ENCODE measurements around the gene SGO2. TPM values are rescaled to one million over a fixed set of nuclear protein-coding genes. Genes with fewer than 3 reads are reported as not detected.

Gene SGO2, protein sequence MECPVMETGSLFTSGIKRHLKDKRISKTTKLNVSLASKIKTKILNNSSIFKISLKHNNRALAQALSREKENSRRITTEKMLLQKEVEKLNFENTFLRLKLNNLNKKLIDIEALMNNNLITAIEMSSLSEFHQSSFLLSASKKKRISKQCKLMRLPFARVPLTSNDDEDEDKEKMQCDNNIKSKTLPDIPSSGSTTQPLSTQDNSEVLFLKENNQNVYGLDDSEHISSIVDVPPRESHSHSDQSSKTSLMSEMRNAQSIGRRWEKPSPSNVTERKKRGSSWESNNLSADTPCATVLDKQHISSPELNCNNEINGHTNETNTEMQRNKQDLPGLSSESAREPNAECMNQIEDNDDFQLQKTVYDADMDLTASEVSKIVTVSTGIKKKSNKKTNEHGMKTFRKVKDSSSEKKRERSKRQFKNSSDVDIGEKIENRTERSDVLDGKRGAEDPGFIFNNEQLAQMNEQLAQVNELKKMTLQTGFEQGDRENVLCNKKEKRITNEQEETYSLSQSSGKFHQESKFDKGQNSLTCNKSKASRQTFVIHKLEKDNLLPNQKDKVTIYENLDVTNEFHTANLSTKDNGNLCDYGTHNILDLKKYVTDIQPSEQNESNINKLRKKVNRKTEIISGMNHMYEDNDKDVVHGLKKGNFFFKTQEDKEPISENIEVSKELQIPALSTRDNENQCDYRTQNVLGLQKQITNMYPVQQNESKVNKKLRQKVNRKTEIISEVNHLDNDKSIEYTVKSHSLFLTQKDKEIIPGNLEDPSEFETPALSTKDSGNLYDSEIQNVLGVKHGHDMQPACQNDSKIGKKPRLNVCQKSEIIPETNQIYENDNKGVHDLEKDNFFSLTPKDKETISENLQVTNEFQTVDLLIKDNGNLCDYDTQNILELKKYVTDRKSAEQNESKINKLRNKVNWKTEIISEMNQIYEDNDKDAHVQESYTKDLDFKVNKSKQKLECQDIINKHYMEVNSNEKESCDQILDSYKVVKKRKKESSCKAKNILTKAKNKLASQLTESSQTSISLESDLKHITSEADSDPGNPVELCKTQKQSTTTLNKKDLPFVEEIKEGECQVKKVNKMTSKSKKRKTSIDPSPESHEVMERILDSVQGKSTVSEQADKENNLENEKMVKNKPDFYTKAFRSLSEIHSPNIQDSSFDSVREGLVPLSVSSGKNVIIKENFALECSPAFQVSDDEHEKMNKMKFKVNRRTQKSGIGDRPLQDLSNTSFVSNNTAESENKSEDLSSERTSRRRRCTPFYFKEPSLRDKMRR
- 3.5 TPM for polyA plus RNA-seq

DNA sequence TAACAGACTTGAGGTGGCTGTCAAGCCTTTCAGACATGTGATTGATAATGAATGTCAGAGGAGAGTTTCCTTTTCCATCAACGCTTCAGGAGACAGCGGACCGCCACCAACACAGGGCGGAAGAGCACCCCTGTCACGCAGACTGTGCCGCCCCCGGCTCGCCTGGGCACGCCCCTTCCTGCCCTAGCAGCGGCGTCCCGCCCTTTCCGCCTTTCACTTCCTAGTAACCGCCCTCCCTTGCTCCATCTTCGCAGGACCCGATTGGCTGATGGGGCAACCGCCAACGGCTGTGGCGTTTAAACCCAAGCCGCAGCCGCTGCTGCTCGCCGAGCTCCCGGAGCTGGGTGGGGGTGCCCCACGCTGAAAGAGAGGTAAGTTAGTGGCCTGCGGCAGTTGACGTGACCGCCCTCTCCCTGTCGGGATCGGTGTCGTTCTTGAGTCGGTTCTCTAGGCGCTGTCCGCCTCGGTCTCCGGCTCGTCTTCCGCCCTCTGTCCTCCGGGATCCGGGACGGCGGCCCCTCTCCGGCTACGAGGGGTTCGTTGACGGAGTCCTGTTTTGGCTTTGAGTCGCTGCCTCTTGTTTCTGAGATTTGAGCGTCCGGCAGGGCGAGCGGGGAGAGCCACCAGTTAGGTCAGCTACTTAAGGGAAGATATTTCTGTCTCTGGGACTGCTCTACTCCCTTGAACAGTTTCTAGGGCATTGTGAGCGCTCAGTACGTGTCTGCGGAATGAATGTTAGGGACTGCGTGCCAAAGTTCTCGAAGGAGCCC, at the start of gene SGO2:
SGO2 (plus strand) TSS at position 326 of the 770 bp plus-strand sequence. CDS start 6,769 bp downstream, outside the sequence.
- Mint-ChIP-seq H3K27me3 (no peaks in the 10 kb centered on the region), H3K36me3 (no peaks in the 10 kb centered on the region), H3K9me3 (no peaks in the 10 kb centered on the region), H3K4me3 (peak within 1 kb of the TSS; percentile 92 to 98 (median 96)), H3K27ac (peak within 1 kb of the TSS; percentile 55 to 89 (median 68)), H3K4me1 (peaks cover 7 to 14% (median 9%) of the 10 kb centered on the region in 3 donors)

DNA sequence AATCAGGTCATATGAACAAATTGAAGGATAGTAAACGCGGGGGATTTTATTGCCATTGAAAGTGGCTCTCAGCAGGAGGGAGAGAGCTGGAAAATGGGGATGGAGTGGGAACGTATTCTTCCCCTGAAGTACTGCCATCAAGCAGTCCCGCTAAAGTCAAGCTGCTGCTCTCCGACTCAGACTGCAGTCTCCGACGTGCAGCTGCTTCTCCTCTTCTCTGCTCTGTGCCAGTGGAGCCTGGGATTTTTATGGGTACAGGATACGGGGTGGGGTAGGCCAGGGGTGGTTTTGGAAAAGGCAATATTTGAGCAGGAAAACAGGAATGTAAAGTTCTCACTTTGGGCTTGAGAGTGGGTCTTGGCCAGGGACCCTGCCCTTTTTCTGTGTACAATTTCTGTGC, 49.2 kb upstream of the SGO2 start:
- no peak overlapping the region for H3K27ac Mint-ChIP-seq
- peaks cover 4% of the 10 kb centered on the region for H3K36me3 Mint-ChIP-seq
- peaks cover 0 to 4% (median 3%) of the 10 kb centered on the region in 3 donors for H3K4me1 Mint-ChIP-seq
- no peaks in the 10 kb centered on the region for H3K9me3 Mint-ChIP-seq
- H3K27me3 Mint-ChIP-seq = no peaks in the 10 kb centered on the region
- H3K4me3 Mint-ChIP-seq = no peak overlapping the region

DNA sequence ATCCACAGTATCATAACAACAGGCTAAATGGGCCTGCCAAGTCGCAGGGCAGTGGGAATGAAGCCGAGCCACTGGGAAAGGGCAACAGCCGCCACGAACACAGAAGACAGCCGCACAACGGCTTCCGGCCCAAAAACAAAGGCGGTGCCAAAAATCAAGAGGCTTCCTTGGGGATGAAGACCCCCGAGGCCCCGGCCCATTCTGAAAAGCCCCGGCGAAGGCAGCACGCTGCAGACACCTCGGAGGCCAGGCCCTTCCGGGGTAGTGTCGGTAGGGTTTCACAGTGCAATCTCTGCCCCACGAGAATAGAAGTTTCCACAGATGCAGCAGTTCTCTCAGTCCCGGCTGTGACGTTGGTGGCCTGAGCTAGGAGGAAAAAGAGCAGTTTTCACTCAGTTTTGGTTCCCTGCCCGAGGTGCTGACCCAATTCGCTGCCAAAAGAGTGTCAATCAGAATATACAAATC, 48.3 kb upstream of the SGO2 start:
- Mint-ChIP-seq H3K9me3 (no peaks in the 10 kb centered on the region), H3K27me3 (no peaks in the 10 kb centered on the region), H3K4me3 (no peak overlapping the region), H3K4me1 (peaks cover 0 to 4% (median 3%) of the 10 kb centered on the region in 3 donors), H3K36me3 (peaks cover 4% of the 10 kb centered on the region), H3K27ac (no peak overlapping the region)

DNA sequence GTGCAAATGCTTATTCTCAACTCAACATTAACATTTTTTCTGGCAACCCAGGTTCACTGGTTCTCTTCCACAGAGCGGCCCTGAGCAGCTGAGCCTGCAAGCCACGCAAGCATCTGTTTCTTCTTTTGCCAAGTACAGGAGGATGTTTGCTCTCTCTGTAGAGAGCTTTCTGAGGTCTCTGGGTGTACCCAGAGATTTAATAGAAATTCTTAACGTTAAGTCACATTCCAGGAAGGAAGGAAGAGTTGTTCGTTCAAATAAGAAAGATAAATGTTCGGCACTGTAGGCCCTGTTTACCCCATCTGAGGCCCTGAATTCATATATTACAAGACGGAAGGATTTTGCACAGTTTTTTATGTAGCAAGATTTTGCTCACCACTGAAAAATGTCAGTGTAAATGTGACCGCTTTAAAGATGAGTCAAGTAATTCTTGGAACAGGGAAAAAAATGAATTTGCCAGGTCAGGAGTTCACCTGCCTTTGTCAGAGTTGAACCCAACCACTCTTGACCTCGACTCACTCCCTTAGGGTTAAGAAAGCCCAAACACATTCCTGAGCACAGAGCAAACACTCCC, 46.2 kb upstream of the SGO2 start:
- peaks cover 4% of the 10 kb centered on the region for H3K27me3 Mint-ChIP-seq
- peaks cover 4% of the 10 kb centered on the region for H3K36me3 Mint-ChIP-seq
- no peaks in the 10 kb centered on the region for H3K9me3 Mint-ChIP-seq
- no peak overlapping the region for H3K27ac Mint-ChIP-seq
- H3K4me1 Mint-ChIP-seq = peaks cover 0 to 4% (median 3%) of the 10 kb centered on the region in 3 donors
- no peak overlapping the region for H3K4me3 Mint-ChIP-seq

DNA sequence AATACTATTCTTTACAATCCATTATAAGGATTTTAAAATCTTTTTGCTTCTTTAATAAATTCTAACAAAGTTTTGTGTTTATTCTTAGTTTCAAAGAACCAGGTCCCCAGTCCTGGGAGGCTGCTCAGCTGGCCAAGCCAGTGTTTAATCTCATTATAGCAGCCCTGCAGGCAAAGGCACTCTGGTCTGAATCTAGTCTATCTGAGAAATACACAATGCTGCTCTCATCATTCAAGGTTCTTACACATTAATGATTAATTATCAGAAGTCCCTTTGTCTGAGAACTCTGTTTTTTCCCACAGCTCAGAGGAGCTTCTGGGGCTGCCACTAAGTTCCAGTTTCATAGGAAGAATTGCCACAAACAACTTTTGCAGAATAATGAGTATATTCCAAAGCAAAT, 43.8 kb upstream of the SGO2 start:
- Mint-ChIP-seq H3K4me1 (peaks cover 0 to 3% (median 2%) of the 10 kb centered on the region in 3 donors), H3K27me3 (peaks cover 4% of the 10 kb centered on the region), H3K4me3 (peak overlapping the region in 1 of 4 donors; percentile 22), H3K36me3 (no peaks in the 10 kb centered on the region), H3K9me3 (no peaks in the 10 kb centered on the region), H3K27ac (no peak overlapping the region)

DNA sequence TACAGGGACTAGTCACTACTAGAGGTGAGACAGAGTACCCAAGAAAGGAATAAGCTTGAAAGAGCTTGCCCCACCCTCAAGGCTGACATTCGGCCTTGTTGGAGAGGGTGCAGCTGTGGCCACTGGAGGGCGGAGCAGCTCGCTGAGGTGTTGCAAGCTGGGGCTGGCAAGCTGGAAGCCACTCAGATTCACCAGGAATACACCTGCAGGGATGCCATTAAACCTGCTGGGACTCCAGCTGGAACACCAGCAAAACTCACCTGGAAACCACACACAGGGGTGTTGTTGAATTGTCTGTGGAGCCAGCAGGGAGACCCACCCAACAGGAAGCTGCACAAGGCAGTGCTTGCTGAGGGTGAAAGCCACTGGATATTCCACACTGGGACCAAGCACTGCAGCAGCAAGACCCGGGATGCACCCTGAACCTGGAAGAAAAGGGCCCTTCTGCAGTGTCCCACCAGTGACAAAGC, 42.2 kb upstream of the SGO2 start:
- Mint-ChIP-seq H3K36me3 (no peaks in the 10 kb centered on the region), H3K4me1 (peaks cover 0 to 5% (median 3%) of the 10 kb centered on the region in 3 donors), H3K27ac (no peak overlapping the region), H3K4me3 (no peak overlapping the region), H3K9me3 (no peaks in the 10 kb centered on the region), H3K27me3 (peaks cover 4% of the 10 kb centered on the region)

DNA sequence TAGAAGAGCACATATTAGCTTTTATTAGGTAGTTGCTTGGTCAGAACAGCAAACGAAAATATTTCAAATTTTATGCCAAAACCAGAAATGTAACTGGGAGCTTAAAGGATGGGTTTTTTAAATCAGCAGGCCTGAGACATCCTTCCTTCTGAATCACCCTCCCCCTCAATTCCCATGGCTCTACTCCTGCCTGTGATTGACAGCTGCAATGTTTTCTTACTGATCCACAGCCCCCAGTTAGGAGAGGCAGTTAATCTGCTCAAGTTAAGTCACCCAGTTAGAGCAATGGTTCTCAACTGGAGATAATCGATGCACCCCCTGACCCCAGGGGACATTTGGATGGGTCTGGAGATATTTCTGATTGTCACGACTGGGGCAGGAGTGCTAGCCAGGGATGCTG, 41.1 kb upstream of the SGO2 start:
- Mint-ChIP-seq H3K36me3 (peaks cover 5% of the 10 kb centered on the region), H3K4me3 (no peak overlapping the region), H3K4me1 (peaks cover 0 to 5% (median 3%) of the 10 kb centered on the region in 3 donors), H3K27ac (peak overlapping the region in 1 of 3 donors; percentile 11), H3K27me3 (peaks cover 4% of the 10 kb centered on the region), H3K9me3 (no peaks in the 10 kb centered on the region)

DNA sequence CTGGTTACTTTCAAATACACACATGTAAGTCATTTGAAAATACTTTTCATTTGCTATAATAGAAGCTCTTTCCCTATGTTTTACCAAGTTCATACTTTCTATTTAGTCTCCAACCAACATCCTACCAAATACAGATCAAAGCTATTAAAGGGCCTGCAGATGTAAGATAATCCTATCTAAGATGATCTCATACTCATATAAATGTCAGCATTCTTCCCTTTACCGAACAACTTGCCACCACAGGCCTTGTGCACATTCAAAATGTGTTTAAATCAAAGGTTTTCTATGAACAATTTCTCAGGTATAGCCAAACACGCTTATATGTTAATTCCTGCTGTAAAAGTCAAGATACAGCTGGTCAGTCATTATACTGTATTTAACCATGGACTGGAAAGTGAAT, 39.5 kb upstream of the SGO2 start:
- Mint-ChIP-seq H3K27me3 (peaks cover 4% of the 10 kb centered on the region), H3K27ac (no peak overlapping the region), H3K4me1 (peaks cover 0 to 5% (median 0%) of the 10 kb centered on the region in 3 donors), H3K4me3 (no peak overlapping the region), H3K36me3 (peaks cover 14% of the 10 kb centered on the region), H3K9me3 (no peaks in the 10 kb centered on the region)

DNA sequence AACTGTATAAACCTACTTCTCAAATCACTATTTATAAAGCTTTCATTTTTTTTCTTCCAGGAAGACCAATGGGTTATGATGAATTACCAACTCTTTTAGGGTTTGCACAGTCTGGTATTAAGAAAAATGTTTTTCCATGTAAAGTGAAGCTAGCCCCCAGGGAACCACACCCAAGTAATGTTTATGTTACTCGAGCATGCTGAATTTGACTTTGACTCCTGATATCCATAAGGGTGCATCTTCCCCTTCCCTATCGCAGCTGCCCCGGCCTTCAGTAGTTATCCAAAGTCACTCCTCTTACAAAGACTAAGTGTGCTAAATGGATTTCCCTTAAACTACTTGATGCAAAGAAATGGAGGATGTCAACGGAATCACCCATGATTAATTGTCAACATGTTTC, 37.8 kb upstream of the SGO2 start:
- Mint-ChIP-seq H3K9me3 (no peaks in the 10 kb centered on the region), H3K27me3 (no peaks in the 10 kb centered on the region), H3K4me3 (no peak overlapping the region), H3K27ac (no peak overlapping the region), H3K4me1 (peaks cover 0 to 2% (median 0%) of the 10 kb centered on the region in 3 donors), H3K36me3 (peaks cover 20% of the 10 kb centered on the region)

DNA sequence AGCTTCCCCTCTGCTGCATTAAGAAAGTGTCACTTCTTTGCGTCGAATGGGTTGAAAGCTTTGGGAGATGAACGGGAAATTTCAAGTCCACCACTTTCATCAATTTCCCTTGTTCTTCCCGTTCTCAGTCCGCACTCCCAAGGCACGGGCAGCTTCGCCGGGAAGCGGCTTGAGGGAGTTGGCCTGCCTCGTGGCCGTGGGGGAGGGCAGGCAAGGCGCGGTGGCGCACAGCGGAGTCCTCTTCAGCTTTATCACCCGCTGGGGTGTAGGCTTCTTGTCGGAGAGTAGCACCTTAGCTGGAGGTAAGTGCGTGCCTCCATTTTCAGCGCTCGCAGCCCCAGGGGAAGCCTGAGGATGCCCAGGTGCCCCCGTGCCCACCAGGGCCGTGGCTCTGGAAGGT, 36.0 kb upstream of the SGO2 start:
- no peak overlapping the region for H3K4me3 Mint-ChIP-seq
- H3K36me3 Mint-ChIP-seq = peaks cover 20% of the 10 kb centered on the region

DNA sequence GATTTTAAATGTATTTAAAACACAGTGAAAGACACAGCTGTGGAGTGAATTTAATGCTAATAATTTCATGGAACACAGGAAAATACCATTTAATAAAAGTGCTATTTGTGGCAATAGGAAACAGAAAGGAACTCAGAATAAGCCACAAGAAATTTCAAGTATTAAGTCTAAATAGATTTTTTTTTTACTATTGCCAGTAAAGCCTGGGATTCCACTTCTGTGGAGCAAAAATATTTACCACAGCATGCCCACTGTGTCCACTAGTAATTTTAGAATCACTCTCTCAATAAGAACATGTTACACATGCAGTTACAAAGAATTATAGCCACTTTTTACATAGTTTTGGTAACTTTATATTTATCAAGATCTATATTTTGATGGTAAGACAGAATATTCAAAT, 33.4 kb upstream of the SGO2 start:
- Mint-ChIP-seq H3K27ac (no peak overlapping the region), H3K9me3 (no peaks in the 10 kb centered on the region), H3K4me3 (no peak overlapping the region), H3K27me3 (no peaks in the 10 kb centered on the region), H3K4me1 (peaks cover 0 to 2% (median 0%) of the 10 kb centered on the region in 3 donors), H3K36me3 (peaks cover 20% of the 10 kb centered on the region)

More for the DNA sequence above, 36.0 kb upstream of the SGO2 start:
- Mint-ChIP-seq H3K4me1 (peaks cover 0 to 2% (median 0%) of the 10 kb centered on the region in 3 donors), H3K27ac (no peak overlapping the region), H3K27me3 (no peaks in the 10 kb centered on the region), H3K9me3 (no peaks in the 10 kb centered on the region)

DNA sequence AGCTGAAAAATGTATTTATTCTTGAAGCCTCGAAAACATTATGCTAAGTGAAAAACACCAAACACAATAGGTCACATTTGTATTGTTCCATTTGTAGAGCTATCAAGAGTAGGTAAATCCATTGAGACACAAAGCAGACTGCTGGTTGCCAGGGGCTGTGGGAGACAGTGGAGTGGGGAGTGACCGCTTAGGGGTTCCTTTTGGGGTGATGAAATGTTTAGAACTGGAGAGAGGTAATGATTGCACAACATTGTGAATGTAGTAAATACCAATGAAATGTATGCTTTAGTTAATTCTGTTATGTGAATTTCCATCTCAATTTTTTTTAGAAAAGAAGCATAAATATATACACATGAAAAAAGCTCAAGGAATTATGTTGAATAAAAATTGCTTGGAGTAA, 32.0 kb upstream of the SGO2 start:
- no peaks in the 10 kb centered on the region for H3K4me1 Mint-ChIP-seq
- no peaks in the 10 kb centered on the region for H3K27me3 Mint-ChIP-seq
- peaks cover 20% of the 10 kb centered on the region for H3K36me3 Mint-ChIP-seq
- no peak overlapping the region for H3K4me3 Mint-ChIP-seq
- no peaks in the 10 kb centered on the region for H3K9me3 Mint-ChIP-seq
- H3K27ac Mint-ChIP-seq = no peak overlapping the region

DNA sequence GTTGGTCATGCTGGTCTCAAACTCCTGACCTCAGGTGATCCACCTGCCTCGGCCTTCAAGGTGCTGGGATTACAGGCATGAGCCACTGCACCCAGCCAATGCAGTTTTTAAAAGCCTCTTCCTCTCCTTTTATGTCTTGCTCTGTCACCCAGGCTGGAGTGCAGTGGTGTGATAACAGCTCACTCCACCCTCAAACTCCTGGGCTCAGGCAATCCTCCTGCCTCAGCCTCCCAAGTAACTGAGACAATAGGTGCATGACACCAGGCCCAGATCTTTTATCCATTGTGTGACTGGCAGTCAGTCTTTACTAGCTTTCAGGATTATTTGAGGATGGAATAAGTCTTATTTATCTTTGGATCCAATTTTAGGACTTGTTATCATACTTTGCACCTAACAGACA, 29.3 kb upstream of the SGO2 start:
- H3K27me3 Mint-ChIP-seq = no peaks in the 10 kb centered on the region

More for the DNA sequence above, 29.3 kb upstream of the SGO2 start:
- H3K4me3 Mint-ChIP-seq = no peak overlapping the region
- no peaks in the 10 kb centered on the region for H3K9me3 Mint-ChIP-seq
- H3K4me1 Mint-ChIP-seq = no peaks in the 10 kb centered on the region
- peaks cover 8% of the 10 kb centered on the region for H3K36me3 Mint-ChIP-seq
- H3K27ac Mint-ChIP-seq = no peak overlapping the region
